Smooth muscle cell (in vitro differentiated cells): Measurements from ENCODE around the gene KRTAP4-9. TPM values are rescaled to one million over a fixed set of nuclear protein-coding genes. Genes with fewer than 3 reads are reported as not detected.
"Not testable (repeated sequence)": the region's sequence is repeated elsewhere in the genome, so short reads cannot be mapped to it uniquely, and the experiment has no call there.

Source experiments
- DNase-seq: peaks from one replicate; lab custom pipeline; 2025; ENCODE audit not compliant: unreplicated experiment; lab: John Stamatoyannopoulos, UW
- H2AFZ ChIP-seq: fragments of 200-600 bp; sonication (generic); 2 replicates; pipeline ENCODE4 v1.6.0; 2016; ENCODE audit warnings: antibody characterized with exemption, low read depth, mild to moderate bottlenecking
- H3F3A ChIP-seq: fragments of 200-600 bp; sonication (generic); 2 replicates; pipeline ENCODE4 v1.6.0; 2017; ENCODE audit warnings: antibody characterized with exemption, low read depth
- H3K27ac ChIP-seq: fragments of 200-600 bp; sonication (generic); 2 replicates; pipeline ENCODE4 v1.5.1; 2016; ENCODE audit warnings: low read depth, mild to moderate bottlenecking
- H3K27me3 ChIP-seq: fragments of 200-600 bp; sonication (generic); 2 replicates; pipeline ENCODE4 v1.6.1; 2016; ENCODE audit warnings: low read depth, mild to moderate bottlenecking
- H3K36me3 ChIP-seq: fragments of 200-600 bp; sonication (generic); 2 replicates; pipeline ENCODE4 v1.5.1; 2016; ENCODE audit warnings: low read depth
- H3K4me1 ChIP-seq: fragments of 200-600 bp; sonication (generic); 2 replicates; pipeline ENCODE4 v1.5.1; 2016; ENCODE audit warnings: low read depth
- H3K4me2 ChIP-seq: fragments of 200-600 bp; sonication (generic); 2 replicates; pipeline ENCODE4 v1.6.0; 2016; ENCODE audit warnings: mild to moderate bottlenecking
- H3K4me3 ChIP-seq: fragments of 200-600 bp; sonication (generic); 2 replicates; pipeline ENCODE4 v1.5.1; 2016; ENCODE audit warnings: mild to moderate bottlenecking
- H3K79me2 ChIP-seq: fragments of 200-600 bp; sonication (generic); 2 replicates; pipeline ENCODE4 v1.6.0; 2016; ENCODE audit warnings: low read depth, mild to moderate bottlenecking
- H3K9ac ChIP-seq: fragments of 200-600 bp; sonication (generic); 2 replicates; pipeline ENCODE4 v1.6.0; 2016; ENCODE audit warnings: low read depth
- H3K9me3 ChIP-seq: fragments of 200-600 bp; sonication (generic); replicated peaks from 2 replicates; pipeline ENCODE4 v1.5.1; 2016; ENCODE audit warnings: low read depth
- H4K20me1 ChIP-seq: fragments of 200-600 bp; sonication (generic); 2 replicates; pipeline ENCODE4 v1.6.0; 2016; ENCODE audit warnings: low read depth
- WGBS: methylation state at CpG from one replicate; pipeline ENCODE4 v1.1.7; 2016; ENCODE audit warnings: low lambda C conversion rate; 5-methylcytosine and 5-hydroxymethylcytosine counted together
- polyA plus RNA-seq: library from polyadenylated mRNA; unstranded; fragments of >200 nt; fragmentation: Nextera tagmentation; extraction: Ambion mirVana; gene quantifications from 2 replicates; pipeline ENCODE4 v1.2.1, GENCODE V29; 2016
- total RNA-seq: library from RNA; depleted of rRNA; stranded (reverse); fragments of >200 nt; gene quantifications from 2 replicates; pipeline ENCODE4 v1.2.3, GENCODE V29; 2014
- TF ChIP-seq, protein P1 (sequence below): fragments of 200-600 bp; sonication (generic); IDR thresholded peaks from 2 replicates; pipeline ENCODE4 v1.5.1; 2017; ENCODE audit warnings: borderline replicate concordance, mild to moderate bottlenecking, antibody characterized with exemption; ENCODE audit not compliant: insufficient read depth, poor library complexity, severe bottlenecking

Gene KRTAP4-9
- total and polyA plus RNA-seq, 2 experiments from 2014 or later: not detected

DNA sequence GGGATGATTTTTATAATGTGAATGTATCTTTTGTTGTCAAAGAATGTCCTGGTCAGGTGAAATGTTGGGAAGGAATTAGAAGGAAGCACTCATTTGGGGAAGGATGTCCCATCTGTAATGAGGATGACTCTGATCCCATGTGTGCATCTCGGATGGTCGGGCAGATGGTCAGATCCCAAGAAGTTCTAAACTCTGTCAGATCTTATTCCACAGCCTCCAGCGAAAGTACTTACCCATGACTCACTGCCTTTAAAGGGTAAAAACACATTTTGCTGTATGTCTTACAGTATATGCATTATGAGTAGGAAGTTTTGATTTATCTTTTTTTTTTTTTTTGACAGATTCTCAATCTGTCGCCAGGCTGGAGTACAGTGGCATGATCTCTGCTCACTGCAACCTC lies 13.5 kb downstream of the KRTAP4-9 start:
- H3K36me3 ChIP-seq: no peaks in the 10 kb centered on the region
- no peak overlapping the region for H3K4me2 ChIP-seq
- no peaks in the 10 kb centered on the region for H3K9me3 ChIP-seq
- H3K27ac ChIP-seq: no peak overlapping the region
- H2AFZ ChIP-seq: no peak overlapping the region
- H3K27me3 ChIP-seq: no peaks in the 10 kb centered on the region
- H3K4me3 ChIP-seq: no peak overlapping the region
- no peak for DNase-seq
- H4K20me1 ChIP-seq: no peaks in the 10 kb centered on the region
- 67% methylated on average over 4 of the region's 4 CpGs for WGBS
- H3K9ac ChIP-seq: no peak overlapping the region
- H3K79me2 ChIP-seq: no peaks in the 10 kb centered on the region
- TF ChIP-seq, protein P1, sequence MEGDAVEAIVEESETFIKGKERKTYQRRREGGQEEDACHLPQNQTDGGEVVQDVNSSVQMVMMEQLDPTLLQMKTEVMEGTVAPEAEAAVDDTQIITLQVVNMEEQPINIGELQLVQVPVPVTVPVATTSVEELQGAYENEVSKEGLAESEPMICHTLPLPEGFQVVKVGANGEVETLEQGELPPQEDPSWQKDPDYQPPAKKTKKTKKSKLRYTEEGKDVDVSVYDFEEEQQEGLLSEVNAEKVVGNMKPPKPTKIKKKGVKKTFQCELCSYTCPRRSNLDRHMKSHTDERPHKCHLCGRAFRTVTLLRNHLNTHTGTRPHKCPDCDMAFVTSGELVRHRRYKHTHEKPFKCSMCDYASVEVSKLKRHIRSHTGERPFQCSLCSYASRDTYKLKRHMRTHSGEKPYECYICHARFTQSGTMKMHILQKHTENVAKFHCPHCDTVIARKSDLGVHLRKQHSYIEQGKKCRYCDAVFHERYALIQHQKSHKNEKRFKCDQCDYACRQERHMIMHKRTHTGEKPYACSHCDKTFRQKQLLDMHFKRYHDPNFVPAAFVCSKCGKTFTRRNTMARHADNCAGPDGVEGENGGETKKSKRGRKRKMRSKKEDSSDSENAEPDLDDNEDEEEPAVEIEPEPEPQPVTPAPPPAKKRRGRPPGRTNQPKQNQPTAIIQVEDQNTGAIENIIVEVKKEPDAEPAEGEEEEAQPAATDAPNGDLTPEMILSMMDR: no peak
- no peaks in the 10 kb centered on the region for H3K4me1 ChIP-seq
- no peaks in the 10 kb centered on the region for H3F3A ChIP-seq

DNA sequence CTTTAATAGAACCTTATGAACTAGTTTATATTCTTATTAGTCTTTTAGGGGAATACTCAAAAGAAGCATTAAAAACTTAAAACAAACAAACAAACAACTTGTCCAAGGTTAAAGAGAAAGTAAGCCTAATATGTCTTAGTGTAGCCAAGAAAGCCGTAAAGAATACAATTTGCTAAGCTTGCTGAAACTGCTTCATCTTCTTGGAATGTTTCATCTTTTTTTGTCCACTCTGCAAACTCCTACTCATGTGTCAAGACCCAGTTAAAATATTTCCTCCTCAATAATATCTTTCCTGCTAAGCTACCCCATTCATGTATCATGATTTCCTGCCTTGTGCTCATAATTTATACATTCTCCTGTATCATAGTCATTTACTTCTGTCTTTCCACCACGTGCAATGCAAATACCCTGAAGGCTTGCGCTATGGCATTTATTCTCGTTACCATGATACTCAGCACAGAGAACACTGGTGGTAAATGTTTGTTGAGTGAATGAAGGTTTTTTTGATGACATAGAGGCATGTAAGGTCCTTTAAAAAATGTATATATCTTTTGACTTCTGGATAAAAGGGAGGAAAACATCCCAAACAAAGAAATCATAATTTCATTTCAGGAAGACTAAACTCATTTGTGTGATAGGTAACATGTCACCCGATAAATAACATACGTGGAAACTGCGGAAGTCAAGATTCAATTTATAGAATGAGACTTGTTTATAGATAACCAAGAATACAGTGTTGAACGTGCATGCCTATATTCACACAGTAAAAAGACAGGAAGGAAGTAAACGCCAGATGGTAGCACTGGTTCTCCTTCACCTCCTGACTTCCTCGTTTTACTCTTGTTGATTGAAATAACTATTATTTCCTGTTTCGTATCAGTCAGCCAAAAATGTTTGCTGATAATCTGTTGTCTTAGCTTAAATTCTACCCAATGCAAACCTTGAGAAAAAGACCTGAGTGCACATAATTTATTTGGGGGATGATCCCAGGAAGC lies 14.8 kb downstream of the KRTAP4-9 start:
- H4K20me1 ChIP-seq, DNase-seq, H3K27me3 ChIP-seq, H3K27ac ChIP-seq, H3K4me3 ChIP-seq, H3K4me1 ChIP-seq, H3K9ac ChIP-seq, H2AFZ ChIP-seq, H3F3A ChIP-seq, H3K9me3 ChIP-seq, H3K79me2 ChIP-seq, H3K36me3 ChIP-seq: not testable (repeated sequence)
- 75% methylated on average over 11 of the region's 11 CpGs for WGBS
- H3K4me2 ChIP-seq: peak overlapping the region; percentile 9

DNA sequence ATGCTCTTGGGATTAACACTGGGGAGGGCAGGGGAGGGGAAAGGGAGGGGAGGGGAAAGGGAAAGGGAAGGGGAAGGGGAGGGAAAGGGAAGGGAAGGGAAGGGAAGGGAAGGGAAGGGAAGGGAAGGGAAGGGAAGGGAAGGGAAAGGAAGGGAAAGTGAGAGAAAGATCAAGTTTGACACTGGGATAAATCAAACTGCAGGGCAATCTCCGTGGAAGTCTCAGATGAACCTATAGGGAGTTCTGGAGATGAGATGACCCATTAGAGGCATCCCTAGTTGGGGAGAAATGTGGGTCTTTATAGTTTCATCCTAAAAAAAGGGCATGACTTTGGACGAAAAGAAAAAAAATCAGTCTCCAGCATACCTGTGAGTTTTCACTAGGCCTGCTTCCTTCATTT lies 16.6 kb downstream of the KRTAP4-9 start:
- Histone ChIP-seq H3K4me2 (no peak overlapping the region), H3K4me1 (no peaks in the 10 kb centered on the region), H4K20me1 (no peaks in the 10 kb centered on the region), H3K79me2 (no peaks in the 10 kb centered on the region), H2AFZ (no peak overlapping the region), H3K4me3 (no peak overlapping the region), H3K9me3 (no peaks in the 10 kb centered on the region), H3K27me3 (no peaks in the 10 kb centered on the region), H3F3A (no peaks in the 10 kb centered on the region), H3K36me3 (no peaks in the 10 kb centered on the region), H3K9ac (no peak overlapping the region), H3K27ac (no peak overlapping the region)
- WGBS: 94% methylated on average over 2 of the region's 2 CpGs
- TF ChIP-seq, protein P1: no peak
- no peak for DNase-seq

DNA sequence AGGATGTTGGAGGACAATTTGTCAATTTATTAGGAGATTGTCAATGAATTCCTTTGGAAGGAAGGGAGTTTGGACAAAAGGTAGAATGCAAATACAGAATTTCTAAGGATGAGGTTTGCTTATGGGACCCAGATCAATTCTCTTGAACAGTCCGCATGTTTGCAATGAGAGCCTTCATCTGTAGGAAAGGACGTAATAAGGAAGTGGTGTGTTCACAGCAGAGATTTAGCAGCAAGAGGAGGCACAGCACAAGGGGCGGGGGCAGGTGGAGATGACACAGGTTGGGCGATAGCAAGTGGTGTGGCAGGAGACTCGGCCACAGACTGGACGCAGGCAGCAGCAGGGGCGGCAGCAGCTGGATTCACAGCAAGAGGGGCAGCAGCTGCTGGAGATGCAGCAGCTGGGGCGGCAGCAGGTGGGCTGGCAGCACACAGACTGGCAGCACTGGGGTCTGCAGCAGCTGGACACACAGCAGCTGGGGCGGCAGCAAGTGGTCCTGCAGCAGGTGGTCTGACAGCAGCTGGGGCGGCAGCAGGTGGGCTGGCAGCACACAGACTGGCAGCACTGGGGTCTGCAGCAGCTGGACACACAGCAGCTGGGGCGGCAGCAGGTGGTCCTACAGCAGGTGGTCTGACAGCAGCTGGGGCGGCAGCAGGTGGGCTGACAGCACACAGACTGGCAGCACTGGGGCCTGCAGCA lies 18.3 kb downstream of the KRTAP4-9 start:
- H3K36me3 ChIP-seq, H3K27me3 ChIP-seq, H4K20me1 ChIP-seq, H3K79me2 ChIP-seq, H3K4me3 ChIP-seq, H3K4me2 ChIP-seq, H3K9me3 ChIP-seq, H2AFZ ChIP-seq, H3K9ac ChIP-seq, H3F3A ChIP-seq, H3K27ac ChIP-seq, DNase-seq, H3K4me1 ChIP-seq: not testable (repeated sequence)
- 95% methylated on average over 12 of the region's 12 CpGs for WGBS

DNA sequence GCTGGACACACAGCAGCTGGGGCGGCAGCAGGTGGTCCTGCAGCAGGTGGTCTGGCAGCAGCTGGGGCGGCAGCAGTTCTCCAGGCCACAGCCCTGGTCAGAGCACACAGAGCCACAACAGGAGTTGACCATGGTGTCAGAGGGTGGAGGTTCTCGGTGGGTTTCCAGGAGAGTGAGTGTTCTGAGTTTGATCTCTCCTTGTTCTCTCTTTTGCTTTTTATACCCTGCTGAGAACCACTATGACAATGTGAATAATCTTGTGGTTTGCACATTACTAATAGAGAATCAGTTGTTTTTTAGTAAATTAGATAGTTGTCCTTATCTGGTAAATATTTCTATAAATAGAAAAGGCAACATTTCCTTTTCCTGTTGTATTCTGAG lies 18.8 kb downstream of the KRTAP4-9 start, which contains the start of gene KRTAP4-12:
KRTAP4-12 (minus strand) TSS at position 192 of the 381 bp plus-strand sequence; CDS start at position 132, 60 bp downstream.
- H3K79me2 ChIP-seq, DNase-seq, H3F3A ChIP-seq, H3K9ac ChIP-seq, H2AFZ ChIP-seq, H3K9me3 ChIP-seq, H3K27me3 ChIP-seq, H3K4me1 ChIP-seq, H3K4me3 ChIP-seq, H3K27ac ChIP-seq, H3K36me3 ChIP-seq, H4K20me1 ChIP-seq, H3K4me2 ChIP-seq: not testable (repeated sequence)
- 87% methylated on average over 3 of the region's 3 CpGs for WGBS
